Hepatocyte (in vitro differentiated cells): Measurements from ENCODE around the gene SEC63. TPM values are rescaled to one million over a fixed set of nuclear protein-coding genes. Genes with fewer than 3 reads are reported as not detected.
A peak's percentile ranks its signal among the peaks of the same experiment; 100 is the strongest.
"Not testable (repeated sequence)": the region's sequence is repeated elsewhere in the genome, so short reads cannot be mapped to it uniquely, and the experiment has no call there.

Experiments used
- DNase-seq: peaks from one replicate; pipeline ENCODE4 v3.0.0-alpha.2; 2016; ENCODE audit warnings: low spot score
- H2AFZ ChIP-seq: fragments of 200-600 bp; sonication (generic); 2 replicates; pipeline ENCODE4 v1.6.0; 2016; ENCODE audit warnings: antibody characterized with exemption, mild to moderate bottlenecking
- H3K27ac ChIP-seq: fragments of 200-600 bp; sonication (generic); 2 replicates; pipeline ENCODE4 v1.5.1; 2016; ENCODE audit warnings: mild to moderate bottlenecking
- H3K27me3 ChIP-seq: fragments of 200-600 bp; sonication (generic); 2 replicates; pipeline ENCODE4 v1.6.1; 2016
- H3K36me3 ChIP-seq: fragments of 200-600 bp; sonication (generic); replicated peaks from 2 replicates; pipeline ENCODE4 v1.5.1; 2016; ENCODE audit warnings: low read depth; ENCODE audit not compliant: insufficient read depth
- H3K4me1 ChIP-seq: fragments of 200-600 bp; sonication (generic); 2 replicates; pipeline ENCODE4 v1.5.1; 2016; ENCODE audit warnings: mild to moderate bottlenecking, moderate library complexity; ENCODE audit not compliant: insufficient read depth
- H3K4me2 ChIP-seq: fragments of 200-600 bp; sonication (generic); 2 replicates; pipeline ENCODE4 v1.6.0; 2016
- H3K4me3 ChIP-seq: fragments of 200-600 bp; sonication (generic); 2 replicates; pipeline ENCODE4 v1.5.1; 2016; ENCODE audit warnings: mild to moderate bottlenecking
- H3K79me2 ChIP-seq: fragments of 200-600 bp; sonication (generic); 2 replicates; pipeline ENCODE4 v1.6.0; 2017; ENCODE audit warnings: mild to moderate bottlenecking
- H3K9me2 ChIP-seq: fragments of 200-600 bp; sonication (generic); replicated peaks from 2 replicates; pipeline ENCODE4 v1.6.0; 2017; ENCODE audit warnings: mild to moderate bottlenecking; ENCODE audit not compliant: insufficient read depth
- H3K9me3 ChIP-seq: fragments of 200-600 bp; sonication (generic); 2 replicates; pipeline ENCODE4 v1.5.1; 2016; ENCODE audit warnings: low read depth, mild to moderate bottlenecking
- H4K20me1 ChIP-seq: fragments of 200-600 bp; sonication (generic); 2 replicates; pipeline ENCODE4 v1.6.0; 2016; ENCODE audit warnings: mild to moderate bottlenecking; ENCODE audit not compliant: insufficient read depth, poor library complexity, severe bottlenecking
- CTCF ChIP-seq: fragments of 200-600 bp; sonication (generic); IDR thresholded peaks from 2 replicates; pipeline ENCODE4 v1.5.1; 2016; ENCODE audit warnings: antibody characterized with exemption, mild to moderate bottlenecking; ENCODE audit not compliant: poor library complexity
- EZH2 ChIP-seq: fragments of 200-600 bp; sonication (generic); IDR thresholded peaks from 2 replicates; pipeline ENCODE4 v1.6.1; 2016; ENCODE audit warnings: antibody characterized with exemption, mild to moderate bottlenecking, borderline replicate concordance
- EZH2phosphoT487 ChIP-seq: fragments of 200-600 bp; sonication (generic); IDR thresholded peaks from one replicate; pipeline ENCODE4 v1.6.1; 2018; ENCODE audit warnings: antibody characterized with exemption, mild to moderate bottlenecking, low read depth, moderate library complexity; ENCODE audit not compliant: unreplicated experiment, severe bottlenecking
- WGBS: methylation state at CpG from one replicate; pipeline ENCODE4 v1.1.6; 2016; ENCODE audit warnings: low lambda C conversion rate; ENCODE audit errors: missing lambda C conversion rate; 5-methylcytosine and 5-hydroxymethylcytosine counted together
- polyA plus RNA-seq: library from polyadenylated mRNA; unstranded; fragments of >200 nt; fragmentation: Nextera tagmentation; extraction: Ambion mirVana; gene quantifications from 2 replicates; pipeline ENCODE4 v1.2.1, GENCODE V29; 2016
- total RNA-seq: library from RNA; depleted of rRNA; stranded (reverse); fragments of >200 nt; gene quantifications from 2 replicates; pipeline ENCODE4 v1.2.3, GENCODE V29; 2014

Gene SEC63
- total and polyA plus RNA-seq, 2 experiments from 2014 or later: 36.6 to 131 TPM

DNA sequence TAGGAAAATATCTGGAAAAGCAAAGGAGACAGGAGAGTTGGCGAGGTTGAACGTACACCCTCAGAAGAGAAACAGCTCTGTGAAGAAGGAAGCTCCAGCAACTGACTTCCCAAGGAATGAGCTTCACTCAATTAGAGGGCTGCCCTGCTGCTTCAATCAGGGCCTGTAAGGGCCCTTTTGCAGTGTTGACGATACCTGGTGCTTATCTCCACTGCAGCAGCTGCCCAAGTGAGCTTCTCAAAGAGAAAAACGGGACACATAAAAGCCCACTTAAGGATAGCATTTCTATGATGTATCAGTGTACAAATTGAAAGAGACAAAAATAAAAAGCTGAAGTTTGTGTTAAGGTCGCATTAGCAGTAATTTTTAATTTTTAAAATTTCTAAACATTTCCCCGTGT, 16.4 kb downstream of the SEC63 start:
- peaks cover 83% of the 10 kb centered on the region for H4K20me1 ChIP-seq
- peaks cover 96% of the 10 kb centered on the region for H3K79me2 ChIP-seq
- peaks cover 7% of the 10 kb centered on the region for H3K4me1 ChIP-seq
- H3K4me3 ChIP-seq: no peak overlapping the region
- no peak overlapping the region for H3K27ac ChIP-seq
- no peaks in the 10 kb centered on the region for H3K9me2 ChIP-seq
- no peak overlapping the region for H2AFZ ChIP-seq
- no peak for DNase-seq
- TF ChIP-seq CTCF (no peak), EZH2 (no peak), EZH2phosphoT487 (no peak)
- no peaks in the 10 kb centered on the region for H3K27me3 ChIP-seq
- WGBS: 67% methylated on average over 6 of the region's 6 CpGs
- no peaks in the 10 kb centered on the region for H3K36me3 ChIP-seq
- H3K4me2 ChIP-seq: peak overlapping the region; percentile 30
- H3K9me3 ChIP-seq: no peaks in the 10 kb centered on the region

DNA sequence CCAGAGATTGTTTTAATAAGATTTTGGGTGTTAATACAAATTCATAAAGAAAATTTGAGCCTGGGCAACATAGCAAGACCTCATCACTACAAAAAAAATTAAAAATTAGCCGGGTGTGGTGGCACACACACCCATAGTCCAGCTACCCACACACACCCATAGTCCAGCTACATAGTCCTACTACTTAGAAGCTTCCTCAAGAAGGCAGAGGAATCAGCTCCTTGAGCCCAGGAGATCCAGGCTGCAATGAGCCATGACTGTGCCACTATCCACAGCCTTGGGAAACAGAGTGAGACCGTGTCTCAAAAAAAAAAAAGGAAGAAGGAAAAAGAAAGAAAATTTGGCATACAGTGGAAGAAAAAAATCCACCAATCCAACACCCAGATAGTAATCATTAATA, 16.8 kb downstream of the SEC63 start:
- no peak overlapping the region for H2AFZ ChIP-seq
- peaks cover 96% of the 10 kb centered on the region for H3K79me2 ChIP-seq
- TF ChIP-seq EZH2phosphoT487: no peak
- TF ChIP-seq EZH2: no peak
- TF ChIP-seq CTCF: no peak
- no peak overlapping the region for H3K4me3 ChIP-seq
- no peaks in the 10 kb centered on the region for H3K9me3 ChIP-seq
- peaks cover 7% of the 10 kb centered on the region for H3K4me1 ChIP-seq
- 83% methylated on average over 2 of the region's 2 CpGs for WGBS
- no peaks in the 10 kb centered on the region for H3K9me2 ChIP-seq
- no peaks in the 10 kb centered on the region for H3K36me3 ChIP-seq
- no peaks in the 10 kb centered on the region for H3K27me3 ChIP-seq
- no peak overlapping the region for H3K27ac ChIP-seq
- no peak for DNase-seq
- H3K4me2 ChIP-seq: peak overlapping the region; percentile 30
- H4K20me1 ChIP-seq: peaks cover 81% of the 10 kb centered on the region

- H3K27me3 ChIP-seq, DNase-seq, H3K9me2 ChIP-seq, H3K4me2 ChIP-seq, H3K36me3 ChIP-seq, H3K4me1 ChIP-seq, H3K27ac ChIP-seq, H3K4me3 ChIP-seq, H3K9me3 ChIP-seq, H2AFZ ChIP-seq: not testable (repeated sequence)
- H4K20me1 ChIP-seq: peaks cover 53% of the 10 kb centered on the region
- WGBS: 98% methylated on average over 5 of the region's 5 CpGs
- H3K79me2 ChIP-seq: peaks cover 79% of the 10 kb centered on the region
These were observed 21.1 kb downstream of the SEC63 start for GRCh38 chr6:107936910-107937292.

GRCh38 chr6:107936162-107936909, 21.7 kb downstream of the SEC63 start:
- Histone ChIP-seq H3K4me3 (no peak overlapping the region), H3K9me2 (no peaks in the 10 kb centered on the region), H4K20me1 (peaks cover 49% of the 10 kb centered on the region), H2AFZ (no peak overlapping the region), H3K79me2 (peaks cover 79% of the 10 kb centered on the region), H3K4me2 (no peak overlapping the region), H3K36me3 (no peaks in the 10 kb centered on the region), H3K27ac (no peak overlapping the region), H3K4me1 (peaks cover 3% of the 10 kb centered on the region), H3K9me3 (no peaks in the 10 kb centered on the region), H3K27me3 (no peaks in the 10 kb centered on the region)
- WGBS: 80% methylated on average over 3 of the region's 3 CpGs
- no peak for TF ChIP-seq EZH2phosphoT487
- TF ChIP-seq CTCF: no peak
- TF ChIP-seq EZH2: no peak
- DNase-seq: no peak

- Histone ChIP-seq H3K79me2 (peaks cover 79% of the 10 kb centered on the region), H4K20me1 (peaks cover 37% of the 10 kb centered on the region)
- not testable (repeated sequence) for H3K4me3 ChIP-seq, H3K4me2 ChIP-seq, H3K9me2 ChIP-seq, DNase-seq, H3K4me1 ChIP-seq, H2AFZ ChIP-seq, H3K9me3 ChIP-seq, H3K27me3 ChIP-seq, H3K36me3 ChIP-seq, H3K27ac ChIP-seq
- WGBS: 100% methylated on average over 8 of the region's 35 CpGs
These were observed 23.8 kb downstream of the SEC63 start for GRCh38 chr6:107934229-107934628.
